ENCODE results near the gene REEP1. TPM values are rescaled to one million over a fixed set of nuclear protein-coding genes. Genes with fewer than 3 reads are reported as not detected.
A peak's percentile ranks its signal among the peaks of the same experiment; 100 is the strongest.
"Not testable (repeated sequence)": the region's sequence is repeated elsewhere in the genome, so short reads cannot be mapped to it uniquely, and the experiment has no call there.

REEP1 gene
- total RNA-seq, 1 donor from 2014 or later, result 147 TPM

GRCh38 chr2:86249579-86250391 lies 87.6 kb downstream of the REEP1 start:
- FAIRE-seq, result no peak
- DNase-seq (ENCODE audit: low spot score in 2 of 2), result peak in 1 of 2 donors; percentile 51

- DNase-seq (ENCODE audit: low spot score in 2 of 2), result no peak
- FAIRE-seq, result no peak
Measured at GRCh38 chr2:86249176-86249575, 88.2 kb downstream of the REEP1 start.

GRCh38 chr2:86245222-86245621 lies 92.2 kb downstream of the REEP1 start:
- not testable (repeated sequence) for DNase-seq (ENCODE audit: low spot score in 2 of 2); FAIRE-seq

GRCh38 chr2:86244781-86245180 lies 92.6 kb downstream of the REEP1 start:
- not testable (repeated sequence) for FAIRE-seq; DNase-seq (ENCODE audit: low spot score in 2 of 2)

DNA sequence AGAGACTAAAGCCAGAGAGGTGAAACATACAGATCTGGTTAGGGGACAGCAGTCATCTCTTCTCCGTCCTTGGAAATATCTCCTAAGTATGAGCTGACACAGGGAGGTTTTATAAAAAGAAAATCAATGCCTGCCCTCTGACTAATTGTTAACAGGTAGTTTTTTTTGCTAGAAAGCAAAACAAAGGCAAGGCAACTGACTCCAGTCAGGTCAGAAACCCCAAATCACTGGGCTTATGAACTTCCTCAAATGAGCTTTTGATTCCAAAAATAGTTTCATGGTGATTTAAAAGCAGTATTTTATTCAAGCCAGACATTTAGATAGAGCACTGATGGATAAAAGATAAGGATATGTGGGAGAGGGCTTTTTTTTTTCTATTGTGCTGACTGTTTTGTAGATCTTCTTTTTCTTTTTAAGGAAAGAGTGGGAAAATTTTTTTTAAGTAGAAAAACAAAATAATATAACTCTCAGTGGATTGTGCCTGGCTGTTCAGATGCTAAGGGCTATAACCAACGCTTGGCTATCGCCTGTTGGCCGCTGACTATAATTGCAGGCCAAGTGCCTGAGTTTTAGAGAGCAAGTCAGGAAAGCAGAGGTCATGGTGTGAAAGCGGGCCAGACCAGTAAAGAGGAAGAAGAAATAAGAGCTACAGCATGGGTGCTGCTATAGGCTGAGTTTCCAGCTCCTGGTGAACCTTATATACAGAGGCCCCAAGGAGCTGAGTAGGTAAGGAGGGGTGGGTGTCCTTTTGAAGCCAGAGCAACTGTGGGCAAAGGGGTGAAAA lies 93.3 kb downstream of the REEP1 start:
- no peak for FAIRE-seq
- no peak for DNase-seq (ENCODE audit: low spot score in 2 of 2)

DNA sequence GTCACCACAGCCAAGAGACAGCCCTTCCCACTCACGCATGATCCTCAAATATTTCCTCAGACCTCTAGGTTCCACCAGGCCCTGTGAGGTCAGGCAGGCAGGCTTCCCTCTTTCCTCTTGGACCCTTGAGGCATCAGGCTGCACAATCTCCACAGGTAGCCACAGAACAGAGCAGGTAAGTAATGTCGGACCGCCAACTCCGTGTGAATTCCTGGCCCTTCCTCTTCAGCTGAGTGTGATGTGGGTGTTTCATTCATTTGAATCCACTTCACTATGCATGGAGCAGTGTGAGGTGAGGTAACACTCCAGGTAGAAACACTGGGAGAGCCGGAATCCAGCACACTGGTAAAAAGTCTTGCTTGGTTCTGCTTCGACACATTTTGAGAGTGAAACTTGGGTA lies 94.2 kb downstream of the REEP1 start:
- FAIRE-seq, result no peak
- DNase-seq (ENCODE audit: low spot score in 2 of 2), result no peak

- DNase-seq (ENCODE audit: low spot score in 2 of 2) (no peak), FAIRE-seq (no peak)
Measured at GRCh38 chr2:86241611-86242010, 95.8 kb downstream of the REEP1 start.

GRCh38 chr2:86240251-86240650 lies 97.2 kb downstream of the REEP1 start:
- FAIRE-seq, result no peak
- DNase-seq (ENCODE audit: low spot score in 2 of 2), result no peak

- FAIRE-seq, result no peak
- DNase-seq (ENCODE audit: low spot score in 2 of 2), result no peak
Measured at GRCh38 chr2:86239745-86240144, 97.7 kb downstream of the REEP1 start.

DNA sequence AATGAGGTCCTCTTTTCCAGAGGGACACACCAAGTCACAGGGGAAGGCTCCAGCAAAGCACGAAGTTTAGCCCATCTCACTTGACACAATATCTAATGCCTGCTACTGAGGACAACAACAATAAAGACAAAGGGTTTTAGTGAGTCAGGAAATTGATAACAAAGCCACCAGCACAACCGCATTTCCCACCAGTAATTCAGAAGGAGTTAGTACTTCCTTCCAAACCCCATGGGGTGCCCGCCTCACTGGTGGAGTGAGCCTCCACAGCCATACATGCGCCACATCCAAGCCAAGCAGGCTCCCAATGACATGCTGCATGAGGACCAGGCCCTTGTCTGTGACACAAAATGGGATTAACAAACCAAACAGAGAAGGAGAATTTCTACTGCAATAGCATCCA lies 98.1 kb downstream of the REEP1 start:
- DNase-seq (ENCODE audit: low spot score in 2 of 2) (no peak), FAIRE-seq (no peak)

DNA sequence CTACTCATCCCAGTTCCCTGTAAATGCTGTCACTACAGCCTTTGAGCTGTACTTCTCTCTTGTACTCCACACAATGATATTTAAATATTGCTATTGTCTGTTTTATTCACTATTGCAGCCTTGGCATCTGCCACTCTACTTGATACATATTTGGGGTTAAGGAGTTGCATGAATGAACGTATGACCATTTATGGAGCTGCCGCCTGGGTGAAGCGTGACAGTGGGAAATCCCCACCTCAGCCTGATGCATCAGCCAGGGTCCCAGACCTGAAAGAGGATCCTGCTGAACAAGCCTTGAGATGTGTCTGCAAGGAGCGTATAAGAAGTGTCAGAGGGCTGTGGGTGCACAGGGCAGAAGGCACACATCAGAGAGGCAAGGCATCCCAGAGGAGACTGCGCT lies 99.1 kb downstream of the REEP1 start:
- FAIRE-seq (no peak), DNase-seq (ENCODE audit: low spot score in 2 of 2) (no peak)

- FAIRE-seq, result no peak
- DNase-seq (ENCODE audit: low spot score in 2 of 2), result no peak
Measured at GRCh38 chr2:86237172-86237571, 100.3 kb downstream of the REEP1 start.

DNA sequence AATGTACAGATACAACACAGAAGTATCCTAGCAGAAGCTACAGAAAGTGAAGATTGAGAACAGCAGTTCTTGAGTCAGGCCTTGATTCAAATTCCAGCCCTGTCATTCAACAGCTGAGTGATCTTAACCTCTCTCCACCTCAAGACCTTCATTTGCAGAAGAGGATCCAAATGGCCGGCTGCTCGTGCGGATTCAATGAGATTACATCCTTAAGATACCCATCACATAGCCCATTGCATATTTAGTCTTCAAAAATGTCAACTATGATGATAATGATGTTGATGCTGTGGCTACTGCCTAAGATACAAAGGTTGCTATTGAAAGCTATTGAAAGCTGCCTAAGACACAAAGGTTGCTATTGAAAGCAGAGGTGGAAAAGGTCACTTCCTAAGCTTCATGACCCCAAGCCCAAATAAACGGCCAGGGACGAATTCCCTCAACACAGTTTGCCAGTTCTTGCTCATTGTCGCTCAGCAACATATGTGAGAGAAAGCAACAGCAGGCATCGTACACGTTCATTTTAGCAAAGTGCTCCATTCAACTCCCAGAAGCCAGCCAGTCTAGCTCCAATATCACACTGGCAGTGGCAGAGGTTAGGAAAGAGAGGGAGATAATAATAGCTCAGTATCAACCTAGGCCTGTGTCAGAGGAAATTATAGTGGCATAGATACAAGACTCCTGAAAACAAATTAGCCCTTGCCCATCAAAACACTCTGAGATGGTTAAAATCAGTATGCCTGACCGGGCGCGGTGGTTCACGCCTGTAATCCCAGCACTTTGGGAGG lies 102.0 kb downstream of the REEP1 start:
- DNase-seq (ENCODE audit: low spot score in 2 of 2) (no peak), FAIRE-seq (no peak)

DNA sequence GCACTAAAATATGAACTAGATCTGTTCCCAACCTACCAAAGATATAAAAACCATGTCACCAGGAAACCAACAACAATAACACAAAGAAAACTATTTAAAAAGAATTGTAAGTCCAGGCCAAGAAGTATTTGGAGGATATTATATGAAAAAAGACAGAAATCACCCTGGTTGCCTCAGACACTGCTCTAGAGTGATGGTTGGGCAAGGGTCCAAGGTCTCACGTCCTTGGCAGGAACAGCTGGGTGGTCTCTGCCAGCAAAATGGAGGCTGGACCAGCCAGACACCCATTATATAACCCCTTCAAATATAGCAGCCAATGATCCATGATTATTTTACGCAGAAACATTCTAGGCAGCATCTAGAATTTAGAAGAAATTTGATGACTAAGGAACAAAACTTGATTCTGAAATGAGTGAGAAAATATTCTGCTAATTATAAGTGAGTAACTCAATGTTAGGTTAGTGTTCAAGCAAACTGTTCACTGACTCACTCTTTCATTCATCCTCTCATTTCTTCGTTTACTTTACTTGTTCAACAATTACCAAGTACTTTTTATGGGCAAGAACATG lies 102.8 kb downstream of the REEP1 start:
- FAIRE-seq (no peak), DNase-seq (ENCODE audit: low spot score in 2 of 2) (no peak)

DNA sequence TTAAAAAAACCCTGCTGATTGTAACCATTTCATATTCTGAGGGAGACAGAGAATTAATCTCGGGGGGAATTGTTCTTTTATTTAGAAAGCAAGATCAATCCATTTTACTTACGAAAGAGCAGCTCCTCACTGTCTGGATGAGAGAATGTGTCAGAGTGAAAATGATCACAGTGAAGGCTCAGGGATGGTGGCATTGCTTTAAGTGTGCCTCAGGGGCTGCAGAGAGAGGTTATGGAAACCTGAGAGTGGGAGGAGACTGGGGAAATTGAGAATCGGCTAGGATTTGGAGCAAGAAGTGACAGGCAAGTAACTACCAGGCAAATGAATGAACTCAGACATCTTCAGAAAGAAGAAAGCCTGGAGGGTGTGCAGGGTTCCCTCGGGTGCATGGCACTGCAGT lies 104.0 kb downstream of the REEP1 start:
- FAIRE-seq (no peak), DNase-seq (ENCODE audit: low spot score in 2 of 2) (no peak)

DNA sequence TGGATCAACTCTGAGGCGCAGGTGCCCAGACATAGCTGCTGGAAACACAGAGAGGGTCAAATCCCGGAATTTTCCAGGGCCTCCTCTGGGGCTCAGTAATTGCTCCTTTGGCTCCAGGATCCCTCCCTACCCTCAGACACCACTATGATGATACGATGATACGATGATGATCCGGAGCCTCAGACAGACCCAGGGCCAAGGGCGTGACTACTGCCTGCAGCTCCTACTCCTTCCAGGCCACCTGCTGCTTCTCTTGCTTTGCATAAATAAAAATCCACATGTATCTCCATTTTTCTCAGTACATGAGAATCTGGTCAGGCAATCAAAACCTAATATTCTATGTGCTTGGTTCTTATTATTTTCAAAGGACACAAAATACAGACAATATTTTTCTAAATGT lies 104.5 kb downstream of the REEP1 start:
- DNase-seq (ENCODE audit: low spot score in 2 of 2) (no peak), FAIRE-seq (no peak)

DNA sequence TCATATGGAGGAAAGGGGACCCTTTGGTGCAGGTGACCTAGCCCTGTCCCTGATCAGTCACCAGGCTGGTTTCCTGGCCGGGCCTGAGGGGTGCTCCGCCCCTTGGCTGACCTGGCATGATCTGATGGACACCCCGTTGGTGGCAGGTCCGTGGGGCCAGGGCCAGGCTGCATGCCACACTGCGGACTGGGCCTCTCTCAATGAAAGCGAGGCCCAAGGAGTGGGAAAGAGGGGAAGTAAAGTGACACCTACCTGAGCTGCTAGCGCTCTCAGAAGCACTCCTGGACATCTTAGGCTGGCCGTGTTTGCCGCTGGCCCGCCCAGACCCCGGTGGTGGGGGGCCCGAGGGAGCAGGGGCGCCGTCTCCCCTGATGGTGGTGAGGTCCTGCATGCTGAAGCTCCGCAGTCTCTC lies 105.0 kb downstream of the REEP1 start:
- DNase-seq (ENCODE audit: low spot score in 2 of 2) (no peak), FAIRE-seq (no peak)

- DNase-seq (ENCODE audit: low spot score in 2 of 2), result no peak
- FAIRE-seq, result no peak
Measured at GRCh38 chr2:86231680-86232372, 105.6 kb downstream of the REEP1 start.

- DNase-seq (ENCODE audit: low spot score in 2 of 2), result no peak
- FAIRE-seq, result no peak
Measured at GRCh38 chr2:86230961-86231360, 106.5 kb downstream of the REEP1 start.

- DNase-seq (ENCODE audit: low spot score in 2 of 2), result no peak
Measured at GRCh38 chr2:86229221-86229620, 108.2 kb downstream of the REEP1 start.

More at GRCh38 chr2:86229221-86229620, 108.2 kb downstream of the REEP1 start:
- FAIRE-seq, result no peak
